AG04449 (cell line): ENCODE results near the gene ARID1B.

Source experiments
- CTCF ChIA-PET: fragments of 350-600 bp; formaldehyde crosslinking; extraction: SDS; loops from one replicate; lab custom pipeline; 2021; ENCODE audit warnings: antibody characterized with exemption; lab: Yijun Ruan, JAX
- POLR2A ChIA-PET: fragments of 400-600, 350-600 bp; formaldehyde crosslinking; extraction: SDS; loops from one replicate; lab custom pipeline; 2020; ENCODE audit warnings: antibody characterized with exemption, inconsistent platforms; lab: Yijun Ruan, JAX
- DNase-seq: peaks from one replicate; pipeline ENCODE4 v3.0.0-alpha.2; 2010; ENCODE audit warnings: low read depth, low spot score
- H3K4me3 ChIP-seq: 2 replicates; pipeline ENCODE4 v1.5.1; 2011; ENCODE audit warnings: low read depth, mild to moderate bottlenecking, control low read depth, low read length
- TF ChIP-seq, protein P1 (sequence below): IDR thresholded peaks from one replicate; pipeline ENCODE4 v1.5.1; 2011; ENCODE audit warnings: mild to moderate bottlenecking, moderate library complexity, low read length, control low read depth, inconsistent platforms; ENCODE audit not compliant: insufficient read depth; ENCODE audit errors: missing control alignments

The ARID1B gene

GRCh38 chr6:157104803-157105202, 327.6 kb downstream of the ARID1B start:
- TF ChIP-seq, protein P1, sequence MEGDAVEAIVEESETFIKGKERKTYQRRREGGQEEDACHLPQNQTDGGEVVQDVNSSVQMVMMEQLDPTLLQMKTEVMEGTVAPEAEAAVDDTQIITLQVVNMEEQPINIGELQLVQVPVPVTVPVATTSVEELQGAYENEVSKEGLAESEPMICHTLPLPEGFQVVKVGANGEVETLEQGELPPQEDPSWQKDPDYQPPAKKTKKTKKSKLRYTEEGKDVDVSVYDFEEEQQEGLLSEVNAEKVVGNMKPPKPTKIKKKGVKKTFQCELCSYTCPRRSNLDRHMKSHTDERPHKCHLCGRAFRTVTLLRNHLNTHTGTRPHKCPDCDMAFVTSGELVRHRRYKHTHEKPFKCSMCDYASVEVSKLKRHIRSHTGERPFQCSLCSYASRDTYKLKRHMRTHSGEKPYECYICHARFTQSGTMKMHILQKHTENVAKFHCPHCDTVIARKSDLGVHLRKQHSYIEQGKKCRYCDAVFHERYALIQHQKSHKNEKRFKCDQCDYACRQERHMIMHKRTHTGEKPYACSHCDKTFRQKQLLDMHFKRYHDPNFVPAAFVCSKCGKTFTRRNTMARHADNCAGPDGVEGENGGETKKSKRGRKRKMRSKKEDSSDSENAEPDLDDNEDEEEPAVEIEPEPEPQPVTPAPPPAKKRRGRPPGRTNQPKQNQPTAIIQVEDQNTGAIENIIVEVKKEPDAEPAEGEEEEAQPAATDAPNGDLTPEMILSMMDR: no peak
- POLR2A ChIA-PET: no interaction called here
- CTCF ChIA-PET: no interaction called here
- no peak for DNase-seq
- H3K4me3 ChIP-seq: no peak overlapping the region

GRCh38 chr6:157106487-157106886, 329.3 kb downstream of the ARID1B start:
- ChIA-PET POLR2A (no interaction called here), CTCF (no interaction called here)
- H3K4me3 ChIP-seq: no peak overlapping the region
- TF ChIP-seq, protein P1: no peak
- DNase-seq: no peak

DNA sequence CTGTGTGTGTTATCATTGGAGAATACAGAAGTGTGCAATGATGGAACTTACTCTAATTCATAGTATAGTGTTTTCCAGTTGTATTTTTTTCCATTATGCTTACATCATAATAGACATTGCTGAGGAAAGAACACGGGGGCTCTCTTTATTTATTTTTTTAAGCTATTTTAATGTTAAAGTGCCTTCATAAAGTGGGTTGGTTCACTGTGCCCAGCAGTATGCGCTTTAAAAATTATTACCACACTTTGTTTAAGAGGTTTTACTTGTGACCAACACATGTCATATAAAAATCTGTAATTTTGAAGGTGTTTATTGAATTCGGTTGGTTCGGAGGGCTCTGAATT, 330.4 kb downstream of the ARID1B start:
- ChIA-PET POLR2A (no interaction called here), CTCF (no interaction called here)
- H3K4me3 ChIP-seq: no peak overlapping the region
- TF ChIP-seq, protein P1: no peak
- no peak for DNase-seq

GRCh38 chr6:157107915-157108651, 330.9 kb downstream of the ARID1B start:
- ChIA-PET POLR2A (no interaction called here), CTCF (interaction anchor here (1.5 kb wide), 1 partner anchor 27 kb away, joined by 3 read pairs; no protein-coding TSS in a partner anchor)
- TF ChIP-seq, protein P1: no peak
- DNase-seq: peak; percentile 78
- no peak overlapping the region for H3K4me3 ChIP-seq

GRCh38 chr6:157108923-157109322, 331.7 kb downstream of the ARID1B start:
- CTCF ChIA-PET: interaction anchor here (1.5 kb wide), 1 partner anchor 26 kb away, joined by 3 read pairs; no protein-coding TSS in a partner anchor
- TF ChIP-seq, protein P1: no peak
- no peak for DNase-seq
- no peak overlapping the region for H3K4me3 ChIP-seq
- POLR2A ChIA-PET: no interaction called here

DNA sequence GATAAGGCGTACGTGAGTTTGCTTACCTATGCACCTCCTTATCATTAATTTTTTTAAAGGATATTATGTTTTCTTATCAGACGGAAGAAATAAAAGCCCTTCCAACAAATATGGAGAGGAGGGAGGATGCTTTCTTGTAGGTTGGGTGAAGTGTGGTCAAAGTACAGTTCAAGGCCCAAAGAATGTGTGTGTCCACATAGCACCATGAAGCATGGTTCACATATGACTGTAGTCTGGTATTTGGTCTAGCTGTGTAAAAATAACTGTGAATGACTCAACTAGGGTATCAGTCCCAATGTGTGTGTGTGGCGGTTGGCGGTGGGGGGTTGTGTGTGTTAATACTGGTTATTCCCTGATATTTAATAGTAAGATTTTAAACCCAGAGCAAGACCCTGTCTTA, 333.4 kb downstream of the ARID1B start:
- H3K4me3 ChIP-seq: no peak overlapping the region
- ChIA-PET CTCF (interaction anchor here (1.0 kb wide), 1 partner anchor 73 kb away, joined by 3 read pairs; no protein-coding TSS in a partner anchor), POLR2A (no interaction called here)
- TF ChIP-seq, protein P1: no peak
- peak; percentile 45 for DNase-seq
